ENCODE data around the gene HS6ST1.

The HS6ST1 gene

DNA sequence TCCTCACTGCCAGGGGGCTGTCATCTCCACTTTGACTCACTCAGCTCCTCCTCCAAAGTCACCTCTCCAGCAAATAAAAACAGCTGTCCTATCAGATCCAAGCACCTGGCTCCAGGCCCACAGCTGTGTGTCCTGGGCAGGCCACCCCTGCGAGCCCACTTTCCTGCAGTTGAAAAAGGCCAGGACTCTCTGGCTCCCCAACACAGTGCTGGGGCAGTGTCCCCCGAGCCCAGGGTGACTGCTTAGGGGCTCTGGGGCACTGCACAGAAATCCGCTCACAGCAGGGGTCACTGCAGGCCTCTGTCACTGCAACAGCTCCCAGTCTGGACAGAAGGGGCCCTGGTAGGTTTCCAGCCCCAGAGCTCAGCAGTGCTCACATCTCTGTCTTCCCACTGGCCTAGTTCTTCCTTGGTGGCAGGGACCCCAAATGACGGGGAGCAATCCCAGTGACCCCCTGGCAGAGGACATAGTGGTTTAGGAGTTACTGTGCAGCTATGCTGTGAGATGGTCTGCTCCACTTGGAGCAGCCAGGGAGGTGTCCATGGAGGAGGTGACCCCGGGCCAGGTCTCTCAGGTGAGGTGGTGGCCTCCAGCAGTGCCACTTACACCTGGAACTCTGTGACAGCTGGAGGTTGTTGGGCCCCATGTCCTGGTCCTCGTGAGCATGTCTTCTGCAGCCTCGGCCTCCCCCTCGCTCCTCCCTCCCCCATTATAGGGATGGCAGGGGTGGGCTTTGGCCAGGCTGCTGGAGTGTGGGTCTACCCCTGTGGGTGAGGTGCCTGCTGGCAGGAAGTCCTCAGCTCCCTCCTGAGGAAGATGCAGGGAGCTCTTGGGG, 35.5 kb downstream of the HS6ST1 start:
- Mint-ChIP-seq H3K36me3 (ENCODE audit: low read depth) (no peaks in the 10 kb centered on the region), H3K27ac (no peak overlapping the region), H3K4me3 (no peak overlapping the region), H3K4me1 (ENCODE audit: low read depth) (no peaks in the 10 kb centered on the region), H3K9me3 (no peaks in the 10 kb centered on the region), H3K27me3 (ENCODE audit: low read depth) (no peaks in the 10 kb centered on the region)

DNA sequence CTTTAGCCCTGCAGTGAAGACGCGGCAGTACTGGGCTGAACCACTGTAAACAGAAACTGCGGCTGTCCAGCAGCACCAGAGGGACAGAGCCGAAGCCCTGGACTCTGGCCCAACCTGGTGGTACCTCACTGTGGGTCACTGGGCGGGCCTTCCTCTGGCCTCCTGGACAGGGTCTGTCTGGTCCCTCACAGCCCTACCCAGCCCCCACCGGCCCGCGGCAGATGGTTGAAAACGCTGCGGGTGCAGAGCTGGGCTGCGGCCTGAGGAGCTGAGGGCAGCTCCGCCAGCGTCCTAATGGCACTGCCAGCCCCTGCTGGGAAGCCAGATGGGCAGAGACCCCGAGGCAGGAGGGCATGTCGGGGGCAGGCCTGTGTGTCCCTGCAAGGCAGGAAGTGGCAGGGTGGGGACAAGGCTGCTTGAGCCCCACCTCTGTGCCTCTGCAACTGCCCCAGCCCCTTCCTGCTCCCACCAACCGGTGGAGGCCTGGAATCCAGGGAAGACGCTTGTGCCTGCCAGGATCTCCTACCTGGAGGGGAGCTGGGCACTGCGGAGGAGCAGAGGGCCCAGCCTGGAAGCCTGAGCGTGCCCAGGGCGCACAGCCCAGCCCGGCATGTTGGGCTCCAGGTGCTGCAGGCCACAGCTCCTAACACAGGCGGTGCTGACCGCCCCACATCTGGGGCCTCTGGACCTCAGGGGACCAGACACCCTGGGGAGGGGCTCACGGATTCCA, 36.3 kb downstream of the HS6ST1 start:
- Mint-ChIP-seq H3K9me3 (no peaks in the 10 kb centered on the region), H3K4me3 (no peak overlapping the region), H3K27ac (no peak overlapping the region), H3K36me3 (ENCODE audit: low read depth) (no peaks in the 10 kb centered on the region), H3K4me1 (ENCODE audit: low read depth) (no peaks in the 10 kb centered on the region), H3K27me3 (ENCODE audit: low read depth) (no peaks in the 10 kb centered on the region)

DNA sequence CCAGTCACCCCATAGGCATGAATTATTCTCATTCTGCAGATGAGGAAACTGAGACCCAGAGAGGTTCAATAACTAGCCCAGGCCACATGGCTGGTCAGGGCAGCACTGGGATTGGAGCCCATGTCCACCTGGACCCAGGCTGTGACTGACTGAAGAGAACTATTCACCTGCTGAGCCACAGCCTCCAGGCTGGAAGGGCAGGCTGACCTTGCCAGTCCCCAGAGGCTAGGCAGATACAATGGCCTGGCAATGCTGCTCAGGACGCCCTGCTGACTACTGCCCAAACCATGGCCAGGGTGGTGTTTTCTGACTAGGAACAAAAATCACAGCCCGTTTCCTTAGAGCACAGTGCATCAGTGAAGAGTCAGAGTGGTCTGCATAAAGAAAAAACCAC, 36.8 kb downstream of the HS6ST1 start:
- Mint-ChIP-seq H3K27me3 (ENCODE audit: low read depth) (no peaks in the 10 kb centered on the region), H3K4me3 (no peak overlapping the region), H3K36me3 (ENCODE audit: low read depth) (no peaks in the 10 kb centered on the region), H3K4me1 (ENCODE audit: low read depth) (no peaks in the 10 kb centered on the region), H3K9me3 (no peaks in the 10 kb centered on the region), H3K27ac (no peak overlapping the region)

DNA sequence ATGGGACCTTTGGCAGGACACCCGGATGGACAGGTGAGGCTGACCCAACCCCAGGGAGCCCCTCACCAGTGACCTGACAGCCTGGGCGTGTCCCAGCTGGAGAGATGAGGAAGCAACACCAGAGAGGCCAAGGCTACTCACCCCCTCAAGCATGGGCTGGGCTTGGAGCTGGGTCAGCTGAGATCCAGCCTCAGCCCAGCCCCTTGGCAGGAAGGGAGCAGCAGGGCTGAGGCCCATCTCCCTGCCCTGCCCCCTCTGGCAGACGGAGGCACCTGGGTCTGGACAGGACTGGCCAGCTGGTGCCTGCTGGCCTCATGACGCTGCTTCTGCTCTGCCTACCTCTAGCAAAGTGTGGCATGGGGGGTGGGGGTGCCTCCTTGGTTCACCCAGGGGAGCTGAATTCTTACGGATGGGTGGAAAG, 37.8 kb downstream of the HS6ST1 start:
- Mint-ChIP-seq H3K4me3 (no peak overlapping the region), H3K36me3 (ENCODE audit: low read depth) (no peaks in the 10 kb centered on the region), H3K27ac (no peak overlapping the region), H3K9me3 (no peaks in the 10 kb centered on the region), H3K27me3 (ENCODE audit: low read depth) (no peaks in the 10 kb centered on the region), H3K4me1 (ENCODE audit: low read depth) (no peaks in the 10 kb centered on the region)

DNA sequence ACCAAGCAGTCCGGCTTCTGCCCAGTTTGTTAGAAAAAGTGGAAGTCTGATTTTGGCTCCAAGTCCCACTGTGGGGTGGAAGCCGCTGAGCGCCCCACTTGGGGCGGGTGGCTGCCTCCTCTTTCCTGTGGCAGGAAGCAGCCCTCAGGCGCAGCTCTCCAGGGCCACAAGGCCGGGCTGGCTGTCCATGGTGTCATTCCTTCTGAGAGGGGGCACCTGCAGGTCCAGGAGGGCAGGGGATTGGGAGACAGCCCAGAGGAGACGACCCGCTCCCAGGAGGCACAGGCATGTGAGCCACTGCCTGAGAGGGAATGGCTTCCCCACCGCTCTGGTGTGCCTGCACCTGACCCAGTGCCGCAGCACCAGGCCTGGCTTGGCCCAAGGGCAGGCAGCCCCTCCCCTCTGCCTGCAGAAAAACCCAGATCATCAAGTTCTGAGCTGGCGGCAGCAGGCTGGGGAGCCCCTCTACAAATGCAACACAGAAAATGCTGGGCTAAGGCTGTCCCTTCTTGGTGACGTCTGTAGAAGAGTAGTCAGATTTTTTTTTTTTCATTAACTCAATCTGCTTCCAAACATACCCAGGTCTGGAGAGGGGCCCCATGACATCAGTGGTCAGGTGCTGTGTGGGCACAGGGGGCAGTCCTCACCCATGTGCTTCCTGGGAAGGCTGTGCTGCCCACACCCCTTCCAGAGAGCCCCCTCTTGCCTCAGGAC, 38.4 kb downstream of the HS6ST1 start:
- Mint-ChIP-seq H3K4me1 (ENCODE audit: low read depth) (no peaks in the 10 kb centered on the region), H3K9me3 (no peaks in the 10 kb centered on the region), H3K27ac (no peak overlapping the region), H3K4me3 (no peak overlapping the region), H3K27me3 (ENCODE audit: low read depth) (no peaks in the 10 kb centered on the region), H3K36me3 (ENCODE audit: low read depth) (no peaks in the 10 kb centered on the region)

DNA sequence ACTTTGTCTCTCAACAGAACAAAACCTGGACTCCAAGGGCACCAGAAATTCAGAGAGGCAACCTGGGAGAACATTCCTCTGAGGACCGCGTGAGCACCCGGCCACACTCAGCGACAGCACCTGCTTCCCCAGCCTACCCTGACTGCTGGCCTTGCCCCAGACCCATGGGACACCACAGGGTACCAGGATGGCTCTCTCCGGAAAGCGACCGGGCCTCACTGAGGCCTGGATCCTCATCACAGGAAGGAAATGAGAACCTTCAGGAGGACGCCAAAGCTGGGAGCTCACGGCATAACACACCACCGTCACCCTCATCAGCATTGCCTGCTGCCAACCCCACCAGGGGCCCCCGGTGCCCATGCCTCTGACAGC, 38.9 kb downstream of the HS6ST1 start:
- H3K4me3 Mint-ChIP-seq: no peak overlapping the region
- H3K4me1 Mint-ChIP-seq (ENCODE audit: low read depth): no peaks in the 10 kb centered on the region
- peaks cover 5% of the 10 kb centered on the region for H3K9me3 Mint-ChIP-seq
- no peaks in the 10 kb centered on the region for H3K27me3 Mint-ChIP-seq (ENCODE audit: low read depth)
- H3K36me3 Mint-ChIP-seq (ENCODE audit: low read depth): peaks cover 5% of the 10 kb centered on the region
- H3K27ac Mint-ChIP-seq: no peak overlapping the region

DNA sequence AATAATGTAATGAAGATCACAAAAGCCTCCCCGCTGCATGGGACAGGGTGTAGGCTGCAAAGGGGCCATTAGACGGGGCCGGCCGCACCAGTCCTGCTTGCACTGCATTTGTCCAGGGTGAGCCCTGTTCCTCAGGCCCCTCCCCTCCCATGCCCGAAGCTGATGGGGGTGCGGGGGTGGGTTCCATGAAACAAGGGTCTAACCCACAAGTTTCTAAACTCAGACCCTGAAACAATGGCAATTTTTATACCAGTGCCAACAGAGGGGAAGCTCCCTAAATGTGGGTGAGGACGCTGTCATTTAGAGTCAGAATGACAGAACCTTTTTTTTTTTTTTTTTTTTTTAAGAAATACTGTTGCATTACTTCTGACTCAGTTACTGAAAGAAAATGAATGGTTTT, 39.7 kb downstream of the HS6ST1 start:
- H3K36me3 Mint-ChIP-seq (ENCODE audit: low read depth): peaks cover 10% of the 10 kb centered on the region
- no peak overlapping the region for H3K4me3 Mint-ChIP-seq
- H3K27me3 Mint-ChIP-seq (ENCODE audit: low read depth): no peaks in the 10 kb centered on the region
- H3K9me3 Mint-ChIP-seq: peaks cover 11% of the 10 kb centered on the region
- H3K27ac Mint-ChIP-seq: no peak overlapping the region
- peaks cover under 1% of the 10 kb centered on the region for H3K4me1 Mint-ChIP-seq (ENCODE audit: low read depth)

DNA sequence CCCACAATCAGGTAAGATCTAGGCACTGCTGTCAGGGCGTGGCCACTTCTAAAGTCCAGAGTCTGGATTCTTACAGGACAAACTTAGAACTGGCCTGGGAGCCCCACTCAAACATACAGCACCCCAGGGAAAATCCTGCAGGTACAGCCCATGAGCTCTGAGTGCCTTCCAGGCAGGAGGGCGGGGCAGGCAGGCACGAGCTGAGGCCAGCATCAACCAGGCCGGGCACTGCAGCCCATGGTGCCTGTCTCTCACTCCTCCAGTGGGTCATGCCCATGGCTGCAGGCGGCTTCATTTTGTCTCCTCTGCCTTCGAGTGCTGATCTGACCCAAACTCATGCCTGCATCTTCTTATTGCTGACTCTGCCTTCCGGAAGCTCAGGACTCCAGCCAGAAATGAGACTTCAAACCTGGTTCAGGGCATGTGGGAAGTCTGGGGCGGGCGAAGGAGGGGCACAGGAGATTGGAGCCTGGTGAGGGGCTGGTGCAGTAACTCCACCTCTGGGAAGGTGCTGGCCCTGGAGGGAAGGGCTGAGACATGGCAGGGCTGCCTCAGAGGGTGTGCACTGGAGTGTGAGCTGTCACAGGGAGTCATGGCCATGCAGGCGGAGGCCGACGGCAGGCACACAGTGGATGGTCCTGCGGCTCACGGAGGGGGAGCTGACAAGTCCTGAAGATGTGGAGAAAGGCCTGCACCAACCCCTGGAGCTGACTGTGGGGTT, 40.5 kb downstream of the HS6ST1 start:
- peaks cover 11% of the 10 kb centered on the region for H3K36me3 Mint-ChIP-seq (ENCODE audit: low read depth)
- H3K27ac Mint-ChIP-seq: no peak overlapping the region
- H3K27me3 Mint-ChIP-seq (ENCODE audit: low read depth): no peaks in the 10 kb centered on the region
- H3K4me3 Mint-ChIP-seq: no peak overlapping the region
- peaks cover 14% of the 10 kb centered on the region for H3K9me3 Mint-ChIP-seq
- peaks cover 5% of the 10 kb centered on the region for H3K4me1 Mint-ChIP-seq (ENCODE audit: low read depth)

DNA sequence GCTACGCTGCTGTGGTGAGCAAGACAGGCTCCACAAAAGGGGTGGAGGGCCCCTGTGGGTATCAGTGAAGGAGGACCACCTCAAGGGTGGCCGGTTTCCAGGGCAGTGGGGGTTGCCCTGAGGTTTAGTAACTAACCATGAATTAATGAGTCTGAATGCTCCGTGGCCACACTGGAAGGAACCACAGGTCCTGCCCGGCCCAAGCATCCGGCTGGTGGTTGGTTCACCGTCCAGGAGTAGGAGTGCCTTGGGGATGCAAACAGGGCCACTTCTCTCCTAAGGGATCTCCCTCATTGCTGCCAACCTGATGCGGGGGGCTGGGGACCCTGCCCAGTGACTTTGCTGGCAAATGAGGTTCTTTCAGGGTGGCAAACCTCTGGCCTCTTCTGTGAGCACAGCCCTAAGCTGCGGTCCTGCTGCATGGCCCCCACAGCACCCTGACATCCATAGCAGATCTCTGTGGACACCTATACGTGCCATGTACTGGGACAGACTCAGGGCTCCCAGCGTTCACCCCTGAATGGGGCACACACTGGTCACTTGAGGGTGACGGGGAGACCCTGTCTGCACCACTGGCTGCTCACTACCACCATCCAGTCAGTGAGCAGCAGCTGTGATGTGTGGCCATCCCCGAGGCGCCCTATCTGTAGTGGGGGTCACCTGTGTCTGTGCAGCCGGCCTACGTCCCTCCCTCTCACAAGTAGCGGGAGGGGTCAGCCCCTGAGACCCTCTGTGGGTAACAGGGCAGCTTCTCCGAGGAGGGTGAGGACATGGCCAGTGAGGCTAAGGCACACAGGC, 41.6 kb downstream of the HS6ST1 start:
- H3K9me3 Mint-ChIP-seq: peaks cover 14% of the 10 kb centered on the region
- no peak overlapping the region for H3K27ac Mint-ChIP-seq
- H3K4me3 Mint-ChIP-seq: no peak overlapping the region
- H3K36me3 Mint-ChIP-seq (ENCODE audit: low read depth): peaks cover 11% of the 10 kb centered on the region
- peaks cover 5% of the 10 kb centered on the region for H3K4me1 Mint-ChIP-seq (ENCODE audit: low read depth)
- no peaks in the 10 kb centered on the region for H3K27me3 Mint-ChIP-seq (ENCODE audit: low read depth)

DNA sequence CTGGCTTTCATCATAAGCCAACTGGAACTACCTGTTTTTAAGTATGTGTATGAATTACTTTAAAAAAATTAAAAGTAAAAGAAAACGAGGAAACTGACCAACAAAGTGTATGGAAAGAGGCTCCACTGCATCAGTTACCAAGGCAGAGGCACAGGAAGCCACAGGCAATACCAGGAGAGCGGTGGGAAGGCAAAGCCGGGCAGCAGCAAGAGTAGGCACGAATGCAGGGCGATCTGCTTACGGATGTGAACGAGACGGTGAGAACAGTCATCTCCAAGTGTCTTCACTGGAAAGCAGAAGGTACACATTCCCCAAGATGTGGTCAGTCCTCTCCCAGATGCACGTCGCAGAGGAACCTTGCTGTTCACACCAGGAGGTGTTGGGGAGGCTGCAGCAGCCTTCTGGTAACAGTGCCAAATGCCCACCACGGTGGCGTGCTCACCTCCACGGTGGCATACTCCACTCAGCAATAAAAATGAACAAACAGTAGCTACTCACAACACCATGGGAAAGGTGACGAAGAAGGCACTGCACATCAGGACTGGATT, 43.1 kb downstream of the HS6ST1 start:
- peaks cover 11% of the 10 kb centered on the region for H3K36me3 Mint-ChIP-seq (ENCODE audit: low read depth)

DNA sequence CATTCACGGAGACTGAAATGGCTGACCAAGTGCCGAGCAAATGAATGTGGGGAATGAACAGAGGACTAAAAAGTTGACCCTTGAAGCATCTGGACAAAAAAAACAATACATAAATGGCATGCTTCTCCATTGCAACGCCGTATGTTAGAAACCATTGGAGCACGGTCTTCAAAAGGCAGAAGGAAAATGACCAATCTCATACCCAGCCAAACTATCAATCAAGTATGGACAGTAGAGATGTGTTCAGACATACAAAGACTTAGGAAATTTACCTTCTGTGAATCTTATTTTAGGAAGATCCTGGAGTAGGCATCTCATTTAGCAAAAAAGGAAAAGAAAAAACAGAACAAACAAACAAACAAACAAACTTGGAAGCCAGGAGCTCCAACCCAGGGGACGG, 44.5 kb downstream of the HS6ST1 start:
- Mint-ChIP-seq H3K27me3 (ENCODE audit: low read depth) (no peaks in the 10 kb centered on the region), H3K36me3 (ENCODE audit: low read depth) (peaks cover 11% of the 10 kb centered on the region), H3K4me3 (no peak overlapping the region), H3K27ac (no peak overlapping the region), H3K9me3 (peaks cover 14% of the 10 kb centered on the region), H3K4me1 (ENCODE audit: low read depth) (peaks cover 5% of the 10 kb centered on the region)

More for the DNA sequence above, 43.1 kb downstream of the HS6ST1 start:
- Mint-ChIP-seq H3K9me3 (peaks cover 14% of the 10 kb centered on the region), H3K4me1 (ENCODE audit: low read depth) (peaks cover 5% of the 10 kb centered on the region), H3K4me3 (no peak overlapping the region), H3K27ac (no peak overlapping the region), H3K27me3 (ENCODE audit: low read depth) (no peaks in the 10 kb centered on the region)

DNA sequence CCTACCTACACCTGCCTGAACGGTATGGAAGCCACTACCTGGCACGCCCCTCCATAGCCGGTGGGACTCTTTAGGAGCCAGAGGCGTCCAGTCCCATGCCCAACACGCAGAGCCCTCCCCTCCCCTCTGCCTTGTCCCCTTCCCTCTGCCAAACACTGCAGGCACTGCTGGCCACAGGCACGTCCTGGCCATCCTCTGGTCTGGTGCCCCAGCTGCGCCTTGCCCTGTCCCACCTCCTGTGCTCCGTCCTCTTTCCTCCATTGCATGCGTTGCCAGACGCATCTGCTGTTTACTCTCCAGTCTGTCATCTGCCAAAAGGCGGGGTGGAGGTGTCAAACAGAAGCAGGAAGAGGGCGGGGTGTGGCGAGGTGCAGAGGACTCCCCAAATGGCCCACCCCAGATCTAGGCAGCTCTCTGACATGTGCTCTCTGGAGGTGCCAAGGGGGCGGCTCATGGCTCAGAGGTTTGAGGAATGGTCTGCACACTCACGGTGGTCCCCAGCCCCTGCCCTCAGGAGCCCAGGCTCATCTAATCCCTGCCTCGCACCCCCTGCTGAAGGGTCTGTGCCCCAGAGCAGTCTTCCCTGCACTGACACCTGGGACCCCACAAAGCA, 45.1 kb downstream of the HS6ST1 start:
- peaks cover 11% of the 10 kb centered on the region for H3K36me3 Mint-ChIP-seq (ENCODE audit: low read depth)
- H3K27ac Mint-ChIP-seq: no peak overlapping the region
- peaks cover 5% of the 10 kb centered on the region for H3K4me1 Mint-ChIP-seq (ENCODE audit: low read depth)
- no peak overlapping the region for H3K4me3 Mint-ChIP-seq
- peaks cover 14% of the 10 kb centered on the region for H3K9me3 Mint-ChIP-seq
- no peaks in the 10 kb centered on the region for H3K27me3 Mint-ChIP-seq (ENCODE audit: low read depth)
